ENCODE results near the gene CLN6.
"Not testable (repeated sequence)": the region's sequence is repeated elsewhere in the genome, so short reads cannot be mapped to it uniquely, and the experiment has no call there.

The CLN6 gene

DNA sequence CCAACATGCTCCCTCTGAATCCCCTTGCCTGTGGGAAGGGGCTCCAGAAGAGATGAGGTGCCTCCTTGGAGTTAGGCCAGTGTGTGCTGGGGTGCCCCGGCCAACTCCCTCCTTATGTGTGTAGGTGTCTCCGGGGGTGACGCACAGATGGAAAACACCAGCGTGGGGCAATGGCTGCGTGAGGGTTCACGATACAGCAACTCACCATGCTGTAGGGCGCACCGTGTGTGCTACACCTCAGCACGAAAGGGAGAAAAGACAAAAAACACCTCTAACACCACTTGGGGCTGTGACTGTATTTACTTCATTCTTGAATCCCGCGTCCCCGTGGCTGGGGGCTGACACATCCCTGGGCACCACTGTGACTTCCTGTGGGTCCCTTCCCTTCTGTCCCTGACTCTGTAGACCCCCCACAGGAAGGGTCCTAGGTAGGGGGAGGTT is 22.8 kb downstream of the CLN6 start:
- DNase-seq (ENCODE audit: low read depth in 2 of 2): no peak

DNA sequence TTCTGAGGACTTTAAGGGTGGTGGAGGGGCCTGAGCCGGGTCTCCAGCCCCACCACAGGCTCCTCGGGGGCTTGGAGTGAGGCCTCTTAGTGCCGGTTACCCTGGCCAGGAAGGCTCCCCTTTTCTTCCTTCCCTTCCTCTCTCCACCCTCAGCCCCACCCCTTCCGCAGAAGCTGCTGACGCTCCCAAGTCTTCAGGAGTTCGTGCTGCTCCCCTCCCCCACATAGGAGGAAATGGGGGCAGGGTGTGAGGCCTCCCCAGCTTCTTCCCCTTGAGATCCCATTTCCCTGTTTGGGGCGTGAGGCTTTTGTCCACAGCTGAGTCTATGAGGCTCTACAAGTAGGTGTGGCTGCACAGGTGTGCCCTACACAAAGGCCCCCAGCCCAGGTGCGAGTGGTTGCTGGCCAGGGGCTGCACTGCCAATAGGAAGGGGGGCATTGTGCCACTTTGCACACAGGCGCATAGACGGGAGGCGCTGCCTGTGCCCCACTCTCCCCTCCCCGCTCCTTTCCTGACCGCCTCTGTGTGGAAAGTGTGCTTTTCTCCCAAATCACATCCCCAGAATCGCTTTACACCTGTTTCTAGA is 23.5 kb downstream of the CLN6 start:
- DNase-seq (ENCODE audit: low read depth in 2 of 2): no peak

DNA sequence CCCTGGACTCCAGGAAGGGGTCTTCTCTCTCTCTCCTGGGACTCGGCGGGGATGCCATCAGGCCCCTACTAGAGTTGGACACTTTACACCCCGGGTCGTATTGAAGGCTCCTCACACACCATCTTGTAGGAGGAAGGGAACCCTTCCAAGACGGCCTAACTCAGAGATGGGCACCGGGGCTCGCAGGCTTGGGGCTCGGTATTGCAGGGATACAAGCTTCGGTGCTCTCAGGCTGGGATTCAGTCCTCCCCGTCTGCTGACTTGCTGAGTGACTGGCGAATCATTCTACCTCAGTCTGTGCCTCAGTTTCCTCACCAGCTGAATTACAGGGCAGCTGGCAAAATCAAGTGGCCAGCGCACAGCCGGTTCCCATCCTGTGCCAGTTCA is 24.0 kb downstream of the CLN6 start:
- DNase-seq (ENCODE audit: low read depth in 2 of 2): no peak

DNA sequence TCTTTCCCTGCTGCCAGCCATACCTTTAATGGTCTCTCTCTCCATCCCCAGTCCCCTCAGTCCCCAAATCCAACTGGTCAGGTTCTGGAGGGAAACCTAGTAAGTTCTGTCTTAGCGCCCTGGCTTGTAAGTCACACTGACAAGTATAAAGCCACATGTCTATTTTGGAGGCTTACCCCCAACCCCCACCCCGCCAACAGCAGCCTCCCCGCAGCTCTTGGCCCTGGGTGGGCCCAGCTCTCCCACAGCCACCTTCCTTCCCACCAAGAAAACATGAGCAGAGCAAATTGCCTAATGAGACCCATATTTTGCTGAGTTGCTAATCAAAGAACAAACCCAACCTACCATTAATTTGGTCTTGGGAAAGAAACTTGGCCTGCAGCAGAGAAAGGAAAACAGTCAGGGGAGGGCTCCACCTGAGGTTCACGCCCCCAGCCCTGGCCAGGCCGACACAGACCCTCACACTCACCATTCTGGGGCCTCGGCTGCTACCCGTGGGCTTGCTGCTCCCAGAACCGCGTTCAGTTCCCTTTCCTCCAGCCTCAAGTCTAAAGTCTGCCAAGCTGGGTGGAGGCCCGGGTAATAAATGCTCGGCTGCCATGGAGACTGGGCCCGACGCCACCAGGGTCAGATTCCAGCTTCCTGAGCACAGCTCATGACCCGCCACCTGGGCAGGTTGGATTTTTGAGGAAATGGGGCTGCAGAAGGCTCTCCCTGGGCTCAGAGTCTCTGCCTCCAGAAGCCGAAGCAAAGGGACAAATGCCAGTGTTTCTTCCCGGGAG is 24.6 kb downstream of the CLN6 start, which contains the start of gene CALML4:
TSS of gene CALML4 (minus strand) at position 557 of the 782 bp plus-strand sequence. CDS start at position 472, 85 bp downstream.
- DNase-seq (ENCODE audit: low read depth in 2 of 2): no peak

DNA sequence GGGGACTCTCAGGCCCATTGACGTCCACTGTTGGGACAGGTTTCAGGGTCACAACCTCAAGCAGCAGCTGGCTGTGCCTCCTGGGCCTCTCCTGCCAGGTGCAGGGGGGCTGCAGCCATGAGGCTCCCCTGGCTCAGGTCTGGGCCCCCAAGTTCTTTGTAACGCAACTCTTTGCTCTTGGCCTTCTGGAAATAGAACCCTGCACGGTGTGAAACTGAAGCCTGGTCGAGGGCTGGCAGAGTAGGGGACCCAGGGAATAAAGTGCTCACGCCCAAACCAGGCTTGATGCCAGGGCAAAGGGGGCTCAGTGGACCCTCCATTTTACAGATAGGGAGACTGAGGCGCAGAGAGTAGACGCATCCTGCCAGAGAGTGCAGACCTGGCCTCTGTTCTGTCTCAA is 25.2 kb downstream of the CLN6 start:
- DNase-seq (ENCODE audit: low read depth in 2 of 2): no peak

DNA sequence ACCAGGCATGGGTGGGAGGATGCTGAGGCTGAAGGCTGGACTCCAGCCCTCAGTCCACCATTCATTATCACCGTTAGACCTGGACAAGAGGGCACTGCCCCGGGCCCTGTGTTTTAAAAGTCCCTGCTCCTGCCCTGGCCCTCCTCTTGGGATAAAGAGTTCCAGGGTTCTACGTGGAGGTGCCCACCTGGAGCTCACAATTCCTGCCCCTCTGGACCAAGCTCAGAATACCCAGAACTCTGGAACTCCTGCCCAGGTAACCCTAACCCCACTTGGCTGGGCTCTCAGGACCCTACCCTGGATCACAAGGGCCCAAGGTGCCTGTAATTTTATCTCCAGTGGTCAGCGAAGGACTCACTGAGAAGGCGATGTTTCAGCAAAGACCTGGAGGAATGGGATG is 25.6 kb downstream of the CLN6 start:
- DNase-seq (ENCODE audit: low read depth in 2 of 2): no peak

DNA sequence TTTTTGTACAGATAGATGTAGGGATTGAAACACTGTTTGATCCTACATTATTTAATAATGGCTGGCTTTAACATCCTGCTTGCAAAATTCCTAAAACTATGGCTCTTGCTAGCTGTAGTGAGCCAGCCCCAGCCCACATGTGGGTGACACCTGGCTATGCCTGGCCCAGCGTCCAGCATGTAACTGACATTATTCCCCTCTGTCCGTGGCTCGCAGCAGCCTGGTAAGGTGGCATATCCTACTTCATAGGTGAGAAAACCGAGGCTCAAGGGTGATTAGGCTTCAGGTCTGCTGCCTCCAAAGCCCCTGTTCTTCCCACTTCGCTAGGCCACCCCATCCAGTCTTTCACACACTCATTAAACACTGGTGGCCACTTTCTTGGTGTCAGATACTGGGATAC is 26.0 kb downstream of the CLN6 start:
- no peak for DNase-seq (ENCODE audit: low read depth in 2 of 2)

DNA sequence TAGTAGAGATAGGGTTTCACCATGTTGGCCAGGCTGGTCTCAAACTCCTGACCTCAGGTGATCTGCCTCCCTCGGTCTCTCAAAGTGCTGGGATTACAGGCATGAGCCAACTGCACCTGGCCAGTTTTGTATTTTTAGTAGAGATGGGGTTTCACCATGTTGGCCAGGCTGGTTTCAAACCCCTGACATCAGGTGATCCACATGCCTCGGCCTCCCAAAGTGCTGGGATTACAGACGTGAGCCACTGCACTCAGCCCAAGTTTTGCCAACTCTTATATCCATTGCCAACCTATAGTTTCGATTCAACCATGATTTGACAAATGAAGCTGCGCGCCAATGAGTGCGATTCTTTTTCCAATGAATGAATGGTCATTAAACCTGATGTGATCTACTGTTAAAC is 26.5 kb downstream of the CLN6 start:
- DNase-seq (ENCODE audit: low read depth in 2 of 2): not testable (repeated sequence)

DNA sequence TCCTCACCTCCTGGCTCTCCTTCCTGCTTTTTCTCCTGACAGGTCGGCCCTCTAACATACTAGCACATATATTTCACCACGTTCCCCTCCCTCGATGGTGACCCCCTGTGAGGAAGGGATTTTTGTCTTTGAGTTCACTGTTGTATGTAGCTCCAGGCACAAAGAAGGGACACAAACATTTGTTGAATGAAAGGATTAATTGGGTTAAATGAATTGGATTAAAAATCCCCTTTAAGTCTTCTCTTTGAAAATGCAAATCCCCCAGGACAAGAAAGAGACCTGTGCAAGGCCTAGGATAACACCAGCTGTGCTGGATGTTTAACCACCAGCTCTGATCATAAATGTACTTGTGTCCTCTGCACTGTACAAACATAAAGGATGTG is 27.7 kb downstream of the CLN6 start:
- DNase-seq (ENCODE audit: low read depth in 2 of 2): no peak

DNA sequence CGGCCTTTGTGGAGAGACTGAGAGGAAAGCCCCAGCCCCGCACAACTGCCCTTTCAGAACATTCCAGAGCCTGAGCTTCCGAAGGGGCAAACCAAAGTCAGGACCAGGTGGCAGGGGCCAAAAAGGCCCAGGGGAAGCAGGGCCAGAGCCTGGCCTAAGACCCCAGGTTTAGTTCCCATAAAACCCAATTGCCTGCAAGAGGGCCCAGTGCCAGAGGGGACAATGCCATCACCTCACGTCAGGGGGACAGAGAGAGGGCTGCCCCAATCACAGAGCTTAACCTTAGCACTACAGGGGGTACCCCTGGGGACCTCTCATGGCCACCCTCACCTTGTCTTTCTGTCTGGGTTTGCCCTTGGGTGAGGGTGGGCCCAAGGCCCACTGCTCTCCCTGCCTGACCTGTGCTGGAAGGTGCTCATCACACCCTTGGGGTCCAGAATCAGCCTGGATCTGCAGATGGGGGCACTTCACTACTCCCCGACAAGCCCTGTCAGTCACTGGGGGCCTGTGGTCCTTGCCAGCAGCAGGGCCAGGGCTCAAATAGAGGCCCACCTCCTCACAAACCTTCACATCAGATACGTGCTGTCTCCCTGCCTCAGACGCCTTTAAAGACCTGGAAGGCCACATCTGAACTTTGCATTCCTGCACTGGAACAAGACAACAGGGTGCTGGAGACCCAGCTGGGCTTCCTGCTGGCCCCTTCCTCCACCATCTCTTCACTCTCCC is 28.2 kb downstream of the CLN6 start:
- no peak for DNase-seq (ENCODE audit: low read depth in 2 of 2)

DNA sequence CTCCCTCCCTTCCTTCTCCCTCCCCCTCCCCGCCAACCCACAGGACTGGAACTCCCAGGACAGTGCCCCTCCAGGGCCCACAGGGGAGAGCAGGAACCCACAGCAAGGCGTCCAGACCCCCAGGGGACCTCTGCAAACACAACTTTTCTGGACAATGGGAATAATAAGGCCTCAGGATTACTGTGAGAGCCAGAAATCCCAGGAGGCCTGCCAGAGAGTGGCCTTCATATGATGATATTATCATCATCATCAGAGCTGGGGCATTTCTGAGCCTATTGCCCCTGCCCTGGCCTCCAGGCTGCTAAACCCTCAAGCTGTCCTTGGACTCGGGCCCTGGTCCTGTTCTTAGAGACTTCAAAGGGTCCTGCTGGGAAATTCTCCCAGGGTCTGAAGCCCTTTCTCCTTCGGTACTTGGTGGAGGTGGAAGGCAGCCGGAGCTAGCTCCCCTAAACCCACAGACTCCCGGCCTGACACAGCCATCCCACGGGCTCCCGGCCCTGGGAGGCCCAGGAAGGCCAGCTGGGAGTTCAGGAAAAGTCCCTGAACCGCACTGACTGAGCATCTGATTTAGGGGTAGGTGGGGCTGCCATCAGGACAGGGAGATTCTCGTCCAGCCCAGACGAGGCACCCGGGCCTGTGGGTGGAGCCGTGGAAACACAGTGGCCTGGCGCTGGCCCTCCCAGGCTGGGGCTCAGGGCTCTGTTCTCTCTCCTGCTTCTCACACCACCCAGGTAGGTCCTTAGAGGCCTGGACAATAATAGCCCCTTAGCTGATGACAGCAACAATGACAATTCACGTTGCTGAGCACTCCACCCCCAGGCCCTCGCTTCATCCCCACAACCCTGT is 29.3 kb downstream of the CLN6 start:
- DNase-seq (ENCODE audit: low read depth in 2 of 2): no peak

DNA sequence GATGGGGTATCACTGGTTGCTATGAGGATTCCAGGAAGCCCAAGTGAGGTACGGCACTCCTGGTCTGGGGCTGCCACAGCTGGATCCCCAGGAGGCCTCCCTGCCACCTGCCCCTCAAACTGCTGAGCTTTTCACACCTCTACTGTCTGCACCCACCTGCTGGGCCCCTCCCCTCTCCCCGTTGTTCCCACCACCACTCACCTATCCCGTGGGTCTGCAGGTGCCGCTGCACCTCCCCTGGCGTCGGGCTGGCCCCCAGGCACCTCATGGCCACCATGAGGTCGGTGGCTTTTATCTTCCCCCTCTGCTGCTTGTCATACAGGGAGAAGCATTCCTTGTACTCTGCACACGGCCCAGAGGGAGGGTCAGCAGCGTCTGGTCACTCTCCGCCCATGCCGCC is 30.2 kb downstream of the CLN6 start:
- DNase-seq (ENCODE audit: low read depth in 2 of 2): no peak

DNA sequence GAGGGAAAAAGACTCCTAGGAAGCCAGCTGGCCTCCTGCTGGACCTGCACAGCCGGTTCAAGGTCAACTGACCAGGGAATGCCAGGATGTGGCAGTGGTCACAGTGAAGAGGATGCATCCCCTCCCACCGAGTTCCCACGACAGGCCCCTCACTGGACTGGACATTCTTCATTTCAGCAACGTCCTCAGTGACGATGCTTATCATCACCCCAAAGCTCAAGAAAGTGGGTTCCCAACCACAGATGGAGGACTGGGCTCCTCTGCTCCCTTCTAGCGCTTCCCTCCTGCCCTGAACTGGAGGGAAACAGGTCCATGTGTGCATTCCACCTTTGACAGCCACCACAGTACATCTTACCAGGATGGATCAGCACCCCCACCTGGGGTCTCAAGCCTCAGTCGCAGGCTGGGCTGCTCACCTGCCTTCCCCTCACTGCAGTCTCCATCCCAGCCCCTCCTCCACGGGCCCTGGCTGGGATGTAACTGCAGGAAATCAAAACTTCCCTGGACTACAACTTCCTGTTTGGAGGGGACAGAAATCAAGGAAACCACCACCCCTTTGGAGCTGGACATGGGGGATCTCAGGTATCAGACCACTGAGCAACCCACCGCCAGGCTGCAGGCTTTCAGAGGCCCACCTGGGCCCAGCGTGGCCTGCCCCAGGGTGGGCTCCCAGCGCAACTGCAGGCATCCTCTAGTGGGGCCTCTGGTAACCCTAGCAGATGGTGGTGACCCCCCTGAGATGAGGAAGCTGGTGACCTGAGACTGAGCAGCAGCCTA is 31.7 kb downstream of the CLN6 start:
- no peak for DNase-seq (ENCODE audit: low read depth in 2 of 2)

DNA sequence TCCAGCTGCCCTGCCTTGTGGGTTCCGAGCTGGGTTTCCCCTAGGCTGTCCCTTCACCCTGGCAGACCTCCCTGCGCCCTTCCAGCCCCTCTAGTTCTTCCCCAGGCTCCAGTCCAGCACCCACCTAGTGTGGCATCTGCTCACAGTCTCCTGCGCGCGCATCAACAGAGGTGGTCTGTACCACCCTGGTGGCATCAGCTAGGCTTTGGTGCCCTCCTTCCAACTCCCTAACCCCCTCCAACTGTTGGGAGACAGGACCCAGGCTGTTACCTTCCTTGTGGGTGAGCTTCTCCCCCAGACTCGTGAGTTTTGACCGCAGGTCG is 32.4 kb downstream of the CLN6 start:
- no peak for DNase-seq (ENCODE audit: low read depth in 2 of 2)

DNA sequence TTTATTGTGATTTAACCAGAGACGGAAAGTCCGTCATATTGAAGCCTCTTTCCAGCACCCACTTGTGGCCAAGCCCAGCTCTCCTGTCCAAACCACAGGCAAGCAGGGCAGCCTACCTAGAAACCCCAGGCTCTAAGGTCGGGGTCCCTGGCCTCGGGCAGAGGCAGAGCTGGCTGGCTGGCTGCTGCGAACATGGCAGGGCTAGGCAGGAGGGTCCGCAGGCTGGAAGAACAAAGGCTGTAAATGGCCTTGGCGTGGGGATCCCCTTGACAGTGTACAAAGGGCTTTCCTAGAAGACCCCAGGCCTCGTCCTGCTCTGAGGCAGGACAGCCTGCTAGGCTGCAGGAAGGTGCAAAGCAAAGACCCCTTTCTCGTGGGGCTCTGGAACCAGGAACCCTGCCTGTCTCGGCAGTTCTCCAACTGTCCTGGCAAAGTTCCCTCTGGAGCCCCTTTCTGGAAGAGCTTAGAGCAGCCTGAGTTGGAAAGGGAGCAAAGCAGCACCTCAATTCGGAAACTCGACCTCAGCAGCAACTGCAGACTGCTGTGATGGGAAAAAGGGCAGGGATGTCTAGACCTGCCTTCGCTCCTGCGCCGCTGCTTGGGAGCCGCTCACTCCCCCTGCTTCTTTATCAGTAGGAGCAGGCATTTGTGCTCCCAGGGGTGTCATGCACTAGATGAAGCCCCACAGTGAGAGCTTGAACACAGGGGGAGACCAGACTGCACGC is 32.9 kb downstream of the CLN6 start:
- no peak for DNase-seq (ENCODE audit: low read depth in 2 of 2)

DNA sequence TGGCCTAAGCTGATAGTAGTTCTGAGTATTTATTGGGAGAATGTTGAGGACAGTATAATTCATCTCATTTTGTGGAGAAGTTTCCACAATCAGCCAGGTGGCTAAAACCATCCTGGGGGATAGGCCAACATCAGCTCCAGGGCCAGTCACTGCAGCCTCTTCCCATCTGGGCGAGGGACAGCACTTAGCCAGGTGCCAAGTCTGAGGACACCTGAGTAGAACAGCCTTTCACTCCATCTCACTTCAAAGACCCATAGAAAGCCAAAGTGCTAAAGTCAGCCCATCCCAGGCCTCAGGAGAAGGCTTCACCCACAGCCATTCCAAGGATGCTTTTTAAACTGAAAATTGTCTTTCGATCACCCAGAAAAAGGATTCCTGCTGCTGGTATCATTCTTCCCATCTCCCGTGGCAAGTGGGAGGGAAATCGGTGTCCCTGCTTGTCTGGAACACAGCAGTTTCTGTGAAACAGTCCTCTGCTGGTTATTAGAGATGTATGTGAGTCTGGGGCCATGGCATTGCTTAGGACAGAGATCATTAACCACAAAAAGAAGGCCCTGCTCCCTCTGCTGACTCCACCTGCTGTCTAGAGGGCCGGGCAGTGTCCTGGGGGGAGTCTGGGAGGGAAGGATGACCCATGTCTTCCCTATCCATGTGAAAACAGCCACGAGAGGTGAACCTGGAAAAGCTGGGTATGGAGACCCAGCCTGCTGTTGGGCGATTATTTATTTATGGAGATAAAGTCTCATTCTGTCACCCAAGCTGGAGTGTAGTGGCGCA is 34.0 kb downstream of the CLN6 start:
- DNase-seq (ENCODE audit: low read depth in 2 of 2): no peak

DNA sequence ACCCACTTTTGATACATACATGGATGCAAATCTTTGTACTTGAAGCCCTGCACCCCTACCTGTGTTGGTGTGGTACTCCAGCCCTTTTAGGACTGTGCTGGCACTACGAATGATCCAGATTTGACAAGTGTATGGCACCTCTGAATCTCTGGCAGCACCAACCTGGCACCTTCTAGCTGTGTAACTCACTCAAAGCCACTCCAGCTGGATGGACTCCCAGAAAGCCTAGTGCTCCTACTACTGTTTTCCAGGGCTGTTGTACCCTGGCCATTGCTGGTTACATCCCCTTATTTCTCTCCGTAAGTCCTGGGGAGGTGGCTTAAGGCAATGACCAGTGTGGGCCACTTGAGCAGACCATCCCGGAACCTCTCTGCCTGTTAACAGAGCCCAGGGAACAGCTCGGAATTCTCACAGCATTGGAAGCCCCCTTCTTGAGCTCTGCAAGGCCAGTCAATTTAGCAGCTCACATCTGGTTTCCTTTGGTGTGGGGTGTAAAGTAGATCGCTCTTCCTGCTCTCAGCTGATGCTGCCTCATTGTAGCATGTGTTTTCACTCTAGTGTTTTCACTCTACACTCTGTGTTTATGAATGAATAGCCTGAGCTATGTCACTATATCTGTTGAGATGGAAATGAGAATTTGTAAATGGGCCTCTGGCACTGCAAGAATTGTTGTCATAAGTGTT is 36.6 kb downstream of the CLN6 start:
- DNase-seq (ENCODE audit: low read depth in 2 of 2): no peak

DNA sequence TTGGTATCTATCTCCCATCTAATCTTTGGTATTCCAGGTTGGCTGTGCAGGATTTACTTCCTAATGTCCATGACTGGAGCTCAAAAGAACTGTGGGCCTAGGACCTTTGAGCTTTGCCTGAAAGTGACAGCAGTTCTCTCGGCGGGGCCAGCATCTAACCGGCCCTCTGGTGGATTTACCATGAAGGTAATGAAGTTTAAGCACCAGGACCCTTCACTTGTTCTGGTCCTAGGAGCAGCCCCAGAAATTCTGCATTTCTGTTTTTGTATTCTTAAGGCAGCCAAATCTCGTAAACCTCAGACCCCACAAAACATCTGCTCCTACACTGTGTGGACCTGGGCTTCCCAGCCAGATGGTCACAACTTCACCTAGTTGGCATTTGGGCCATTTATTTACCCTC is 37.4 kb downstream of the CLN6 start:
- DNase-seq (ENCODE audit: low read depth in 2 of 2): no peak

DNA sequence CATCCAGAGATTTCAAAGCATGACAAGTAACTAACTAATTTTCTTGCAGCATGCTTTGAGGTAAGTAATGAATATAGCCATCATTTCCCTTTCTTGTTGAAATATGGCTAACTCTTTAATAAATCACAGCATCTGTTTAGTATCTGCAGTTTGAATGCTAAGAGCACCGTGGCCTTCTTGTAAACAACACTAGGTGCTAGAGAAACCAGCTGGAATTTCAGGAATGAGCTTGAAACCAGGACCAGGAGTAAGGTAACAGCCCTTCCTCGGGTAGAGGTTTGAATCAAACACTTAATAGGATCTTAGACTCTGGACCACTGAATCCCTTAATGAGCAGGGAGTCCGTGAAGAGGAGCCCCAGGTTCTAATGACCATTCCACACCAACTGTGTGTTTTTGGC is 38.0 kb downstream of the CLN6 start:
- DNase-seq (ENCODE audit: low read depth in 2 of 2): no peak
